ENCODE measurements around the gene TRIM31.

TRIM31 gene

DNA sequence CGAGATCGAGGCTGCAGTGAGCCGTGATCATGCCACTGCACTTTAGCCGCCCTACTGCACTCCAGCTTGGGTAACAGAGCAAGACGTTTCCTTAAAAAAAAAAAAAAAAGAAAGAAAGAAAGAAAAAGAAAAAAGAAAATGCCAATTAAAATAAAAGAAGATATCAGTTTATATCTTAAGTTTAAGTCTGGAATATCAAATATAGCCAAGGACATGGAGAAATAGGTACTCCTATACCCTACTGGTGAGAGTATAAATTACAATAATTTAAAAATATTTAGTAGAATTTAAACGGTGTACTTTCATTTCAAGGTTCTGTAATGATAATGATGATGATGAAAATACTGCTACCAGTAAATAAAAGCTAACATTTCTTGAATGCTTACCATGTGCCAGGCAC lies 3.8 kb upstream of the TRIM31 start:
- Histone ChIP-seq H3K36me3 (ENCODE audit: low read length) (no peaks in the 10 kb centered on the region), H3F3A (ENCODE audit: insufficient read depth) (no peaks in the 10 kb centered on the region), H3K79me2 (ENCODE audit: insufficient read depth, low read length) (no peaks in the 10 kb centered on the region), H3K27me3 (ENCODE audit: low read length) (no peaks in the 10 kb centered on the region), H3K9me3 (ENCODE audit: insufficient read depth, low read length) (no peaks in the 10 kb centered on the region), H4K20me1 (ENCODE audit: low read depth, low read length) (no peaks in the 10 kb centered on the region), H3K4me3 (ENCODE audit: insufficient read depth, low read length, poor library complexity, severe bottlenecking) (no peak overlapping the region), H3K27ac (ENCODE audit: low read depth, low read length) (no peak overlapping the region), H3K9me2 (replicated peaks; ENCODE audit: insufficient read depth, low read length) (no peaks in the 10 kb centered on the region), H3K9ac (ENCODE audit: low read length) (no peak overlapping the region), H3K4me2 (ENCODE audit: low read depth, low read length, poor library complexity, severe bottlenecking) (no peak overlapping the region), H2AFZ (ENCODE audit: low read depth, low read length, severe bottlenecking) (no peak overlapping the region)
- TF ChIP-seq EZH2phosphoT487 (conservative IDR thresholded peaks at IDR 0.05; ENCODE audit: low read length), result no peak
- TF ChIP-seq, protein P1, sequence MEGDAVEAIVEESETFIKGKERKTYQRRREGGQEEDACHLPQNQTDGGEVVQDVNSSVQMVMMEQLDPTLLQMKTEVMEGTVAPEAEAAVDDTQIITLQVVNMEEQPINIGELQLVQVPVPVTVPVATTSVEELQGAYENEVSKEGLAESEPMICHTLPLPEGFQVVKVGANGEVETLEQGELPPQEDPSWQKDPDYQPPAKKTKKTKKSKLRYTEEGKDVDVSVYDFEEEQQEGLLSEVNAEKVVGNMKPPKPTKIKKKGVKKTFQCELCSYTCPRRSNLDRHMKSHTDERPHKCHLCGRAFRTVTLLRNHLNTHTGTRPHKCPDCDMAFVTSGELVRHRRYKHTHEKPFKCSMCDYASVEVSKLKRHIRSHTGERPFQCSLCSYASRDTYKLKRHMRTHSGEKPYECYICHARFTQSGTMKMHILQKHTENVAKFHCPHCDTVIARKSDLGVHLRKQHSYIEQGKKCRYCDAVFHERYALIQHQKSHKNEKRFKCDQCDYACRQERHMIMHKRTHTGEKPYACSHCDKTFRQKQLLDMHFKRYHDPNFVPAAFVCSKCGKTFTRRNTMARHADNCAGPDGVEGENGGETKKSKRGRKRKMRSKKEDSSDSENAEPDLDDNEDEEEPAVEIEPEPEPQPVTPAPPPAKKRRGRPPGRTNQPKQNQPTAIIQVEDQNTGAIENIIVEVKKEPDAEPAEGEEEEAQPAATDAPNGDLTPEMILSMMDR (IDR thresholded peaks at IDR 0.05; ENCODE audit: insufficient read depth, low read length, poor library complexity, severe bottlenecking), result no peak

DNA sequence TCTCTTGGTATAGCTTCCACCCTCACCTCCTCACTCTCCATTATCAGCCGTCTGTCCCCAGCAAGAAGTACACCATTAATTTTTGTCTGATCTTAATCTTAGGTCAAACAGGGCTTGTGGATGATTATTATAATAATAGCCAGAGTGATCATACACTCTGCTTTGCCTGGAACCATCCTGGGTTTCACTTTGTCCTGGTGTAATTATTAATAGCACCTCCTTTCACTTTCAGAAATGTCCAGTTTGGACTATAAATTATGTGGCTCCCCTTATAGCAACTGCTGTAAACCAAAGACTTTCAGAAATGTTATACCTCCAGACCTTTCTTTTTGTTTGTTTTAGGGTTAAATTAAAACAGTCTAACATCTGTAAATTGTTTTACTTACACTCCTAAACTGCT lies 951 bp upstream of the TRIM31 start:
- H3K9me2 ChIP-seq (replicated peaks; ENCODE audit: insufficient read depth, low read length), result no peaks in the 10 kb centered on the region
- H3K36me3 ChIP-seq (ENCODE audit: low read length), result no peaks in the 10 kb centered on the region
- H3K27me3 ChIP-seq (ENCODE audit: low read length), result no peaks in the 10 kb centered on the region
- TF ChIP-seq, protein P1 (IDR thresholded peaks at IDR 0.05; ENCODE audit: insufficient read depth, low read length, poor library complexity, severe bottlenecking), result no peak
- TF ChIP-seq EZH2phosphoT487 (conservative IDR thresholded peaks at IDR 0.05; ENCODE audit: low read length), result no peak; the same call in 1 of the 2 replicates
- no peak overlapping the region for H3K4me2 ChIP-seq (ENCODE audit: low read depth, low read length, poor library complexity, severe bottlenecking)
- H3F3A ChIP-seq (ENCODE audit: insufficient read depth), result no peaks in the 10 kb centered on the region
- H3K9me3 ChIP-seq (ENCODE audit: insufficient read depth, low read length), result no peaks in the 10 kb centered on the region
- no peaks in the 10 kb centered on the region for H4K20me1 ChIP-seq (ENCODE audit: low read depth, low read length)
- H2AFZ ChIP-seq (ENCODE audit: low read depth, low read length, severe bottlenecking), result no peak overlapping the region
- H3K9ac ChIP-seq (ENCODE audit: low read length), result no peak overlapping the region
- no peak overlapping the region for H3K4me3 ChIP-seq (ENCODE audit: insufficient read depth, low read length, poor library complexity, severe bottlenecking)
- H3K79me2 ChIP-seq (ENCODE audit: insufficient read depth, low read length), result no peaks in the 10 kb centered on the region
- H3K27ac ChIP-seq (ENCODE audit: low read depth, low read length), result no peak overlapping the region

DNA sequence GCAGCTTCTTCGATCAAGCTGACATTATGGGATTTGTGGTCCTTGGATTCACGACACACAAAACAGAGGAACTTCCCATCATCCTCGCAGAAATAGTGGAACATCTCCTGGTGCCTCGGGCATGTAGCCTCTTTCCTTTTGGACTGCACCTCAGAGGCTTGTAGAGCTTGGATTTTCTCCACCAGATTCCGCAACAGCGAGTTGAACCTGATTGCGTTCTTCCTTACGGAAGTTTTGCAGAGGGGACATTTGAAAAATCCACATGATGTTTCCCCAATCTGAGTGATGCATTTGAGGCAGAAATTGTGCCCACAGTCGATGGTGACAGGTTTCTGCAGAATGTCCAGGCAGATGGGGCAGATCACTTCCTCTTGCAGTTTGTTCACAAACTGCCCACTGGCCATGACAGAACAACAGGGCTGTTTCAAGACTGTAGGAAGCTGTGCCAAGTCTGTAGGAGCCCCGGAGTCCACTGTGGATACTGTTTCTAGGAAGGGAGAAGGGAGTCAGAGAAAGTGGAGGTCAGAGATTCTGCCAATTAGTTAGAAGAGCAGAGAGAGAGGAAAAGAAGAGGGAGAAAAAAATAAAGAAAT lies 392 bp downstream of the TRIM31 start:
- Histone ChIP-seq H3K79me2 (ENCODE audit: insufficient read depth, low read length) (no peaks in the 10 kb centered on the region), H3K9ac (ENCODE audit: low read length) (no peak overlapping the region), H3K9me3 (ENCODE audit: insufficient read depth, low read length) (no peaks in the 10 kb centered on the region), H3K36me3 (ENCODE audit: low read length) (no peaks in the 10 kb centered on the region), H3F3A (ENCODE audit: insufficient read depth) (no peaks in the 10 kb centered on the region), H3K4me3 (ENCODE audit: insufficient read depth, low read length, poor library complexity, severe bottlenecking) (no peak overlapping the region), H4K20me1 (ENCODE audit: low read depth, low read length) (no peaks in the 10 kb centered on the region), H3K4me2 (ENCODE audit: low read depth, low read length, poor library complexity, severe bottlenecking) (no peak overlapping the region), H3K27me3 (ENCODE audit: low read length) (no peaks in the 10 kb centered on the region), H3K27ac (ENCODE audit: low read depth, low read length) (no peak overlapping the region), H2AFZ (ENCODE audit: low read depth, low read length, severe bottlenecking) (no peak overlapping the region), H3K9me2 (replicated peaks; ENCODE audit: insufficient read depth, low read length) (no peaks in the 10 kb centered on the region)
- TF ChIP-seq EZH2phosphoT487 (conservative IDR thresholded peaks at IDR 0.05; ENCODE audit: low read length), result no peak
- TF ChIP-seq, protein P1 (IDR thresholded peaks at IDR 0.05; ENCODE audit: insufficient read depth, low read length, poor library complexity, severe bottlenecking), result no peak

All from SU-DHL-6 (cell line).